Measurements from ENCODE around the gene SLC12A5. TPM values are rescaled to one million over a fixed set of nuclear protein-coding genes. Genes with fewer than 3 reads are reported as not detected.
"Not testable (repeated sequence)": the region's sequence is repeated elsewhere in the genome, so short reads cannot be mapped to it uniquely, and the experiment has no call there.

SLC12A5 gene
- total RNA-seq, 1 donor from 2014 or later: 8.8 TPM

- H3K4me3 Mint-ChIP-seq (ENCODE audit: low read depth): no peak overlapping the region
- no peak overlapping the region for H3K27ac Mint-ChIP-seq
- TF ChIP-seq CTCF (IDR thresholded peaks at IDR 0.05; ENCODE audit: unreplicated experiment): no peak
- no peaks in the 10 kb centered on the region for H3K9me3 Mint-ChIP-seq (ENCODE audit: low read depth)
- DNase-seq (ENCODE audit: low spot score, unreplicated experiment): no peak
- H3K4me1 Mint-ChIP-seq (ENCODE audit: low read depth): peaks cover 2% of the 10 kb centered on the region
- peaks cover 7% of the 10 kb centered on the region for H3K27me3 Mint-ChIP-seq
- H3K36me3 Mint-ChIP-seq (ENCODE audit: insufficient read depth): no peaks in the 10 kb centered on the region
Measured at GRCh38 chr20:45991616-45992015, 37.4 kb upstream of the SLC12A5 start.

GRCh38 chr20:45993197-45993951 lies 35.6 kb upstream of the SLC12A5 start:
- Mint-ChIP-seq H3K4me3 (ENCODE audit: low read depth) (no peak overlapping the region), H3K36me3 (ENCODE audit: insufficient read depth) (no peaks in the 10 kb centered on the region), H3K4me1 (ENCODE audit: low read depth) (peaks cover 2% of the 10 kb centered on the region), H3K27ac (no peak overlapping the region), H3K27me3 (peaks cover 16% of the 10 kb centered on the region), H3K9me3 (ENCODE audit: low read depth) (no peaks in the 10 kb centered on the region)
- no peak for TF ChIP-seq CTCF (IDR thresholded peaks at IDR 0.05; ENCODE audit: unreplicated experiment)
- DNase-seq (ENCODE audit: low spot score, unreplicated experiment): no peak

GRCh38 chr20:45994761-45995493 lies 34.1 kb upstream of the SLC12A5 start:
- TF ChIP-seq CTCF (IDR thresholded peaks at IDR 0.05; ENCODE audit: unreplicated experiment): no peak
- Mint-ChIP-seq H3K4me3 (ENCODE audit: low read depth) (no peak overlapping the region), H3K27me3 (peaks cover 24% of the 10 kb centered on the region), H3K9me3 (ENCODE audit: low read depth) (no peaks in the 10 kb centered on the region), H3K4me1 (ENCODE audit: low read depth) (peaks cover 2% of the 10 kb centered on the region), H3K36me3 (ENCODE audit: insufficient read depth) (no peaks in the 10 kb centered on the region), H3K27ac (peak overlapping the region; percentile 41)
- DNase-seq (ENCODE audit: low spot score, unreplicated experiment): no peak

- H3K27ac Mint-ChIP-seq: not testable (repeated sequence)
Measured at GRCh38 chr20:45995495-45996097, 33.4 kb upstream of the SLC12A5 start.

GRCh38 chr20:45997187-45997586 lies 31.8 kb upstream of the SLC12A5 start:
- DNase-seq (ENCODE audit: low spot score, unreplicated experiment): no peak
- Mint-ChIP-seq H3K27me3 (peaks cover 36% of the 10 kb centered on the region), H3K27ac (no peak overlapping the region), H3K4me3 (ENCODE audit: low read depth) (no peak overlapping the region), H3K36me3 (ENCODE audit: insufficient read depth) (no peaks in the 10 kb centered on the region), H3K9me3 (ENCODE audit: low read depth) (no peaks in the 10 kb centered on the region), H3K4me1 (ENCODE audit: low read depth) (peaks cover 2% of the 10 kb centered on the region)
- TF ChIP-seq CTCF (IDR thresholded peaks at IDR 0.05; ENCODE audit: unreplicated experiment): no peak

More at GRCh38 chr20:45995495-45996097, 33.4 kb upstream of the SLC12A5 start:
- peaks cover 28% of the 10 kb centered on the region for H3K27me3 Mint-ChIP-seq
- not testable (repeated sequence) for H3K4me3 Mint-ChIP-seq (ENCODE audit: low read depth); H3K36me3 Mint-ChIP-seq (ENCODE audit: insufficient read depth); DNase-seq (ENCODE audit: low spot score, unreplicated experiment); H3K4me1 Mint-ChIP-seq (ENCODE audit: low read depth); H3K9me3 Mint-ChIP-seq (ENCODE audit: low read depth)
